Spleen (tissue), 7 donors: ENCODE results near the gene LRIG1.

ENCODE experiments used
- POLR2A ChIP-seq, 3 donors: fragments of 450-650 bp; IDR thresholded peaks; one replicate each; pipeline ENCODE4 v1.5.1; 2017; ENCODE audit warnings: antibody characterized with exemption in 3 of 3, mild to moderate bottlenecking in 1 of 3
- TF ChIP-seq, protein P1 (sequence below), 11 experiments: fragments of 200-600 bp in 7 of 11; fragments of 450-650 bp in 4 of 11; sonication (generic) in 4 of 11; IDR thresholded peaks in 8 of 11; conservative IDR thresholded peaks in 3 of 11; 1 replicate in 7 of 11; 2 replicates in 4 of 11; pipeline versions ENCODE4 v1.4.0 to v1.8.0; 2016 to 2021; ENCODE audit warnings: antibody characterized with exemption in 11 of 11, inconsistent platforms in 4 of 11, mild to moderate bottlenecking in 1 of 11
- donor health status: DM: no; HTN: no; CAD: no; lungs with moderate emphysema.
- donor health status: DM: no; HTN: no; CAD: no.
- donor health status: DM: no; HTN: no; CAD: no.

DNA sequence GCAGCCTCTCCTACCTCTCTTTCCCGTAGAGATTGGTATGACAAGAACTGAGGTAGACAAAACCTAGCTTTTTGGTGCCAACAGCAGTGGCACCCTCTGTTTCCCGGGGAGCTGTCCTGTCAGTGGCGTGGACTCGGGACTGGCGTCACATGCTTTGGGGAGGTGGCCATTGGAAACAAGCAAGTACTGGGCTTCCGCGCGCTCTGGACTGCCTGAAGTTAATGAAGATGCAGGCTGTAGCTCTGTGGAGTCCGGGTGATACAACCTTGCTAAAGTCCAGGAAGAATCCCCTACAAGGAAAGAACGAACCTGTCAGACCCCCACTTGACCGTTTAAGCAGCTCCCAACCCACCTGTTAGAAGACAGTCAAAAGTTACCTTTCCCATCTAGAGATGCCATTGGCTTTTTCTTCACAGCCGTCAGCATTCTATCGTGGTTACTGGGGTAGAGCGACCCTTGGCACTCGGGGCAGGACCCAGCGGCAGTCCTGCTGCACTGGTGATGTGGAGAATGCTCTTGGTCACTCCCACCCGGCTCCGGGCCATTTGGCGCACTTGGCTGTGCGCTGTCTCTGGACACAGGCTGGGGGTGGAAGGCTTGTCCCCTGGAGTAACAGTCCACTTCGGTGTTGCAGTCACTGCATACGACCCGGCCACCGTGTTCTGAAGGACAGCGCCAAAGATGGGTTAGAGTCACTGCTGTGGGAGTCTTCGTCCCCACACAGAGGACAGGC, 120.5 kb downstream of the LRIG1 start:
- TF ChIP-seq, protein P1, sequence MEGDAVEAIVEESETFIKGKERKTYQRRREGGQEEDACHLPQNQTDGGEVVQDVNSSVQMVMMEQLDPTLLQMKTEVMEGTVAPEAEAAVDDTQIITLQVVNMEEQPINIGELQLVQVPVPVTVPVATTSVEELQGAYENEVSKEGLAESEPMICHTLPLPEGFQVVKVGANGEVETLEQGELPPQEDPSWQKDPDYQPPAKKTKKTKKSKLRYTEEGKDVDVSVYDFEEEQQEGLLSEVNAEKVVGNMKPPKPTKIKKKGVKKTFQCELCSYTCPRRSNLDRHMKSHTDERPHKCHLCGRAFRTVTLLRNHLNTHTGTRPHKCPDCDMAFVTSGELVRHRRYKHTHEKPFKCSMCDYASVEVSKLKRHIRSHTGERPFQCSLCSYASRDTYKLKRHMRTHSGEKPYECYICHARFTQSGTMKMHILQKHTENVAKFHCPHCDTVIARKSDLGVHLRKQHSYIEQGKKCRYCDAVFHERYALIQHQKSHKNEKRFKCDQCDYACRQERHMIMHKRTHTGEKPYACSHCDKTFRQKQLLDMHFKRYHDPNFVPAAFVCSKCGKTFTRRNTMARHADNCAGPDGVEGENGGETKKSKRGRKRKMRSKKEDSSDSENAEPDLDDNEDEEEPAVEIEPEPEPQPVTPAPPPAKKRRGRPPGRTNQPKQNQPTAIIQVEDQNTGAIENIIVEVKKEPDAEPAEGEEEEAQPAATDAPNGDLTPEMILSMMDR (IDR thresholded peaks at IDR 0.05 in 8 of 11, conservative IDR thresholded peaks at IDR 0.05 in 3 of 11), result no peak
- no peak for TF ChIP-seq POLR2A (IDR thresholded peaks at IDR 0.05)
